ENCODE results near the gene FKBP1A.
A peak's percentile ranks its signal among the peaks of the same experiment; 100 is the strongest.
"Not testable (repeated sequence)": the region's sequence is repeated elsewhere in the genome, so short reads cannot be mapped to it uniquely, and the experiment has no call there.

Gene FKBP1A

DNA sequence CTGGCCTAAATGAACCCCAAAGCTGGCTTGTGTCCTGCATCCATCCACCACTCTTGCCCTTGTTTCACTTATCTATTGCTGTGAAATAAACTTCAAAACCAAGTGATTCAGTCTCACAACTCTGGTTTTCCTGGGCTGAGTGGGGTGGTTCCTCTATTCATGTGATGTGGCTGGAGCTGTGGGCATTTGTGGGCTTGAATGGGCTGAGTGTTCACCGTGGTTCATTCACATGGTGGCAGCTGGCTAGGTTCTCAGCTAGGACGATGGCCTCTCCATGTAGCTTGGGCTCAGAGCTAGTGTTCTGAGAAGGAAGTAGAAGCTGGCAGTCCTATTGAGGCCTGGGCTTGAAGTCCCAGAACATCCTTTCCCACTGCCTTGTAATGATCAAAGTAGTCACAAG lies 30.4 kb downstream of the FKBP1A start:
- no peak for DNase-seq

- DNase-seq: no peak
Observed at GRCh38 chr20:1360094-1360846, 32.6 kb downstream of the FKBP1A start.

- DNase-seq: no peak
Observed at GRCh38 chr20:1357921-1358671, 34.8 kb downstream of the FKBP1A start.

DNA sequence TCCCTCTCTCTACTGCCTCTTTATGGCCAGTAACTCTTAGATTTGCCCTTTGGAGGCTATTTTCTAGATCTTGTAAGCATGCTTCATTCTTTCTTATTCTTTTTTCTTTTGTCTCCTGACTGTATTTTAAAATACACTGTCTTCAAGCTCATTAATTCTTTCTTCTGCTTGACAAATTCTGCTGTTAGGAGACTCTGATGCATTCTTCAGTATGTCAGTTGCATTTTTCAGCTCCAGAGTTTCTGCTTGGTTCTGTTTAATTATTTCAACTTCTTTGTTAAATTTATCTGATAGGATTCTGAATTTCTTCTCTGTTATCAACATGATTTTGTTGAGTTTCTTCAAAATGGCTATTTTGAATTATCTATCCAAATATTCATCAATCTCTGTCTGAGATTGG lies 38.9 kb downstream of the FKBP1A start:
- no peak for DNase-seq

DNA sequence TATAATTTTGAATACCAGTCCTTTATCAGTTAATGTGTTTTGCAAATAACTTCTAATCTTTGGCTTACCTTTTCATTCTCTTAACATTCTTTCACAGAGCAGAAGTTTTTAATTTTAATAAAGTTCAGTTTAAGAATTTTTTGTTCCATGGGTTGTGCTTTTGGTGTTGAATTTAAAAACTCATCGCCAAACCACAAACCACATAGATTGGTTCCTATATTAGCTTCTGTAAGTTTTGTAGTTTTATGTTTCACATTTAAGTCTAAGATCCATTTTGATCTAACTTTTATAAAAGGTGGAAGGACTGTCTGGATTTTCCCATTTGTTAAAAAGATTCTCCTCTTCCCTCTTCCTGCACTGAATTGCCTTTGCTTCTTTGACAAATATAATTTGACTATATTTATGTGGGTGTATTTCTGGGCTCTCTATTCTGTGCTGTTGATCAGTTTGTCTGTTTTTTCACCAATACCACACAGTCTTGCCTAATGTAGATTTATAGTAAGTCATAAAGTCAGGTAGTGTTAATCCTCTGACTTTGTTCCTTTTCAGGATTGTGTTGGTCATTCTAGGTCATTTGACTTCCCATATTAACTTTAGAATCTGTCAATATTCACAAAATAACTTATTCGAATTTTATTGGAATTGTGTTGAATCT lies 46.4 kb downstream of the FKBP1A start:
- no peak for DNase-seq

DNA sequence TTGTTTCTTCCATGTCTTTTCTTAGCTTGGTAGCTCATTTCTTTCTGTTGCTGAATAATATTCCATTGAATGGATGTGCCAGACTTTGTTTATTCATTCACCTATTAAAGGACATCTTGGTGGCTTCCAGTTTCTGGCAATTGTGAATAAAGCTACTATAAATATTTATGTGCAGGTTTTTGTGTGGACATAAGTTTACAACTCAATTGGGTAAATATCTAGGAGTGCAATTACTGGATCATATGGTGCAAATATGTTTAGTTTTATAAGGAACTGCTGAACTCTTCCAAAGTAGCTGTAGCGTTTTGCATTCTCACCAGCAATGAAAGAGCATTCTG lies 47.1 kb downstream of the FKBP1A start:
- DNase-seq: no peak

GRCh38 chr20:1345030-1345755 lies 47.7 kb downstream of the FKBP1A start:
- DNase-seq: no peak

- not testable (repeated sequence) for DNase-seq
Observed at GRCh38 chr20:1343446-1344124, 49.3 kb downstream of the FKBP1A start.

- DNase-seq: no peak
Observed at GRCh38 chr20:1341561-1342265, 51.1 kb downstream of the FKBP1A start.

GRCh38 chr20:1338801-1339200 lies 54.1 kb downstream of the FKBP1A start:
- no peak for DNase-seq

GRCh38 chr20:1338096-1338495 lies 54.8 kb downstream of the FKBP1A start:
- DNase-seq: no peak

DNA sequence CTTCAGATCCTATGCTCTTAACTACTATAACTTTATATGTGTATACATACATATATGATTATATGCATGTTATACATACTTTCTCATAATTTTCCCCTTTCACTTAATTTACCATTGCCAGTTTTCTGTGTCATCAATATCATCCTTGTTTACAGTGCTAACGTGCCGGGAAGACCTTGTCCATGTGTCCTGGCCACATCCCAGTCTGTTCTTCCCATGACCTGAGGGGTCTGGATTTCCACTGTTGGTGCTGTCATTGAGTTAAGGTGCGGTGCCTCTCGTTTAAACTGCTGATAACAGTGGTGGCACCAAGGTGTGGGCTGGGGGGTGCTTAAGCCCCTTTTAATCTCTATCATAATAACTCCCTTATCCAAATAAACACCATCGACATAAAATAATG lies 55.4 kb downstream of the FKBP1A start:
- no peak for DNase-seq

DNA sequence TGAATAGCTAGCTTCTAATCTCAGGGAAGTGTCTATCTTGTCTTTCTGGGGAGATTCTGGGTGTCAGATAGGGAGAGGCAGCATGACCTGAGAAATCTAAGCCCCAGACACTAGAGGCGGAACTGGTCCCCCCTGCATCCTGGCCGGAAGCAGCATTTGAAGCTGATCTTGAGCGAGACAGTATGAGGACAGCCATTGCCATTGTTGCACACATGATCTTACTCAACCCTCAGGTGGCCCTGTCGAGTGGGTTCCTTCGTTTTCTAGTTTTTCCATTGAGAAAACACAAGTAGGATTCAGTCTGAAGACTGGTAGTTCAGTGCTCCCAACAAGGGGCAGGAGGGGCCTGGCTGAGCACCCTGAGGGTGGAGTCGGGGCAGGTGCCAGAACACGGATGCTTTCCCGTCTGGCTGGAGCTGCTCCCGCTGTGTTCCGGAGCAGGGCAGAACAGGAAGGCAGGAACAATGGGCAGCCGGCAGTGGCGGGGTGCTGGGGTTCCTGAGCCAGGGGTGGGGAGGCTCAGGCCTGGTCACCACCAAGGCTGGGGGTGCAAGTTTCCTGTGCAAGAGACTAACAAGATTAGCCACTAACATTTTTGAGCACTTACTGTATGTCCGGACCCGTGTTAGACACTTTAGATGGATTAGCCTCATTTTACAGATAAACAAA lies 56.0 kb downstream of the FKBP1A start:
- DNase-seq: peak; percentile 10

DNA sequence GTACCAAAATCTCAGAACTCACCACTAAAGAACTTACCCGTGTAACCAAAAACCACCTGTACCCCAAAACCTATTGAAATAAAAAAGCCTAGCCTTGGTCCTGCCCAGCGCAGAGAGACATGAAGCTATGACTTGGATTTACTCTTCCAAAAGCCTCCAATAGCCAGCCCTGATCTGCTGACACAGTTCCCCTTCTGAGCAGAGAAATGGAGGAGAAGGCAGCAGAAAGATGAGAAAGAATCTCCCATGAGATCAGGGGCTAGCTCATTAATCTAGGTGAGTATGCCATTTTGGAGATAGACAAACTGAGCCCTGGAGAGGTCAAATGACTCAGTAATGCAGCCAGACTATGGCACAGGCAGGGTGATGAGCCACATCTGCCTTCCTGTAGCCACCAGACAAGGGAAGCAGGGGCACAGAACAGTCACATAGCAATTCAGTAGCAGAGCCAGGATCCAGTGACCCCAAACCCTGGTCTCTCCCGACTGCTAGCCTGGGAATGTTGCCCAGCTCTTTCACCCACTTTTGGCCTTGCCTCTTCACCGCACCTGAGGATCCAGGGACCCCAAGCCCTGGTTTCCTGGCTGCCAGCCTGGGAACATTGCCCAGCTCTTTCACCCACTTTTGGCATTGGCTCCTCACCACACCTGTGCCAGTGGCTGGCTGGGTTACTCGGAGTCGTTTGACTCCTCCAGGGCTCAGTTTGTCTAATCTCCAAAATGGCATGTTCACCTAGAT lies 56.7 kb downstream of the FKBP1A start:
- DNase-seq: no peak

GRCh38 chr20:1334761-1335160 lies 58.1 kb downstream of the FKBP1A start:
- no peak for DNase-seq

DNA sequence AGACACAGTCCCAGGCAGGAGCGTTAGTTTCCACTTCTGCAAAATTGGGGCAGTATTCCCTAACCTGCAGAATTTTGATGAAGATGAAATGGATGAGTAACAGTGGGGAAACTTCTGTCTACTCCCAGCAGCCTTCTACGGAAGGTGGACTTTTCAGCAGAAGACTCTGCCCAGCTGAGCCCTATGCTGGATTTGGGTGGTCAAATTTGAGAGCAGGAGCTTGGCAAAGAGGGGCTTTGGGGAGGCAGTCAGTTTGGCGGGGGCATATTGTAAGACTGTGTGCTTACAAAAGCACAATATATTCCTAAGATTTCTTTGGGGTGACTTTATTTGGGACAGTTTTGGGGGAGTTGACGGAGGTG lies 58.5 kb downstream of the FKBP1A start:
- DNase-seq: no peak

DNA sequence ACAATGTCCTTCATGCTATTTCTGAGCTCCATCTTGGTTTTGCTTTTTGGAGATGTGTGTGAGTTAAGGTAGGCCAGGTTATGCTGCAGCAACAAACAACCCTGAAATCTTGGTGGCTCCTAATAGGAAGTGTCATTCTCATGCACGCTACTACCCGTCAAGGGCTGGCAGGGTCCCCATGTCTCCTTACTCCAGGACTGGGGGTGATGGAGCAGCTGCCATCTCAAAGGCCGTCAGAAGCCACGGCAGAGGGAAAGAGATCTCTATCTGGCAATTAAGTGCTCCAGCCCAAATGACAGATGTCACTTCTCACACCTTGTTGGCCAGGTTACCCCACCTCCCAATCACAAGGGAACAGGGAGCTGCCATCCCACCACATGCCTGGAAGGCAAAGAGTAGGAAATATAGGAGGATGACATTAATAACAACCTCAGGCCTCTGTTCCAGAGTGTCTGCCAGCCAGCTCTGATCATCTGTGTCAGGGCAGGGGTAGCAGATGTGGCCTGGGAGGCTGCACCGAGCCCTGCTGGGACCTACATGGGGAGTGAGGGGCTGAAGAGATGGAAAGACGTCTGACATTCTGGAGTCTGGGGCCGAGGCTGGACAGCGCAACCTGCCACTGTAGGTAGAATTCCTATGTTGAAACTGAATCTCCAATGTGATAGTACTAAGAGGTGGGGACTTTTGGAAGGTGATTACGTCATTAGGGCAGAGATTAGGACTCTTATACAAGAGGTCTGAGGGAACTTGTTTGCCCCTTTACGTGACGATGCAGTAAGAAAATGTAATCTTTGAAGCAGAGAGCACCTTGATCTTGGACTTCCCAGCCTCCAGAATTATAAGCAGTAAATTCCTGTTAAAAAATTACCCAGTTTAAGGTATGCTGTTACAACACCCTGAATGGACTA lies 59.1 kb downstream of the FKBP1A start:
- no peak for DNase-seq

DNA sequence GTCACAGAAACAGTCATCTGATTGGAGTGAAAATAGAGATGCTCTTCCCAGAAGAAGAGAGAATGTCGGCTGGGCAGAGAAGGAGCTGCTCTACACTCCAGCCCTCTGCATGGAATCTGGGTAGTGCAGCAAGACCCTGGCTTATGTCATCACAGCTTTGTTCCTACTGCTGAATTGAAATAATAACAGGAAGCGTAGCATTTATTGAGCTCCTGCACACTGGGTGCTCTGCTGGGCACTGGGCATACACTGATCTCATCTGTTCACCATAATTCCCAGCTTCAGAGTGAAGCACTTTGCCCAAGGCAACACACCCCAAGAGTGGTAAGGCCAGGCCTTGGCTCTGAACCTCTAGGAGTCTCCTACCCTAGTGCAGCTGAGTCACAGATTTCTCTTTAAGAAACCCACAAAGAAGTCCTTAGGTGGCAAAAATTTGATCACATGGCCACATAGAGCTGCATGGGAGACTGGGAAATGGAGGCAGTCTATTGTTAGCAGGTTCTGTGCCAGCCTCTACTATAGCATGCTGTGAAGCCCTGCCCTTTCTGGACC lies 60.0 kb downstream of the FKBP1A start:
- DNase-seq: no peak

GRCh38 chr20:1331801-1332453 lies 60.9 kb downstream of the FKBP1A start:
- no peak for DNase-seq
